ENCODE results near the gene KCTD4.

Gene KCTD4

DNA sequence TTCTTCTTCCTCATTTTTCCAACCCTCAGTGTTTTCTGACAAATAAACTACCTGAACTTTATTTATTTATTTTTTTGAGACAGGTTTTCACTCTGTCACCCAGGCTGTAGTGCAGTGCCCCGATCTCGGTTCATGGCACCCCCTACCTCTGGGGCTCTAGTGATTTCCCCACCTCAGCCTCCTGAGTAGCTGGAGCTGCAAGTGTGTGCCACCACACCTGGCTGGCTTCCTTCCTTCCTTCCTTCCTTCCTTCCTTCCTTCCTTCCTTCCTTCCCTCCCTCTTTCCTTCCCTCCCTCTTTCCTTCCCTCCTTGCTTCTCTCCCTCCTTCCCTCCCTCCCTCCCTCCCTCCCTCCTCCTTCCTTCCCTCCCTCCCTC lies 32.3 kb downstream of the KCTD4 start:
- DNase-seq: no peak

GRCh38 chr13:45167611-45168554 lies 33.0 kb downstream of the KCTD4 start:
- DNase-seq: no peak

DNA sequence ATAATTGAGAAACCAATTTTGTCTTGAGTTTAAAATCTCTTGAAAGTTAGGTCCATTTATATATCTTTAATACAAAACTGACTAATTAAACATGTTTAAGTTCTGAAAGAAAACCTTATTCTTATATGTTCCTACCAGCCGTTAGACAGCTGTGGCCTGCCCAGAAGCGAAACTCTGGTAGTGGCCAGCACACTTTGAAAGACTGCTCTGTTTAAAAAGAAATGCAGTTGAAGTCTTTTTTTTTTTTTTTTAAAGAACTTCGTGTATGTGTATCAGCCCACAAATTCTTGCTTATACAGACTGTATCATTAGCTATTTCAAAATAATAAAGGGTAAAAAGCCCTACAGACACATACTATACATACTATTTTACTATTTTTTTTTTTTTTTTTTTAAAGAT lies 34.0 kb downstream of the KCTD4 start:
- DNase-seq: no peak

DNA sequence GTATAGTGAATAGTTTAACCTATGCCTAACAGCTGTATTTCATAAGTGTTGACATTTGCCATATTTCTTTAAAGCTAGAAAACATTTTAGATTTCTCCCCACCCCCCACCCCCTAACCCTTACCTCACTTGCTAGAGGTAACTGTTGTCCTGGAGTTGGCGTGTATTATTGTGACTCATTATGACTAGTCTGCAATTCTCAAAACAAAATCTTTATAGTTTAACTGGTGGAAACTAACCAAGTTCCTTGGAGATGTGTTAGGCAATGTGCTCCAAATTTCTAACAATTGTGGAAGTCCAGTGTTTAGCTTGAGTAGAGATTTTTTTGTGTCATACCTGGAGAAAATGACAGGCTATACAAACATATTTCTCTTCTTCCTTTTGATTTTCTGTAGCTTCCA lies 38.0 kb downstream of the KCTD4 start:
- no peak for DNase-seq

DNA sequence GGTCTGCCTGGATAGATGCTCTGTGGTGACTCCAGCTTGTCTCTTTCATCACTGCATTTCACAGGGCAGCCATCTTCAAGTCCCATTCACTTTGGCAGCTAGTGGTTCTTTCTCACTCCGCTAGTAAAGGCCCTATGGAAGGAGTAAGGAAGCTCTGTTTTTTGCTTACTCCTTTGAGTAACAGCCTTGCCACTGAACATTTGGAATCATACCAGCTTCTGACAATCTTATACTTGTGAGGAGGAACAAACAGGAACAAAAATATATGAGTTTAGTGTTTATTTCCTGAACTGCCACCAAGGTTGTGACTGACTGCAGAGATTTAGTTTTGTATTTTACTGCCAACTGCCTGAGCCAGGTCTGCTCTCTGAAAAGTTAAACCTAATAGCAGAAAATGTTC lies 38.7 kb downstream of the KCTD4 start:
- DNase-seq: no peak

DNA sequence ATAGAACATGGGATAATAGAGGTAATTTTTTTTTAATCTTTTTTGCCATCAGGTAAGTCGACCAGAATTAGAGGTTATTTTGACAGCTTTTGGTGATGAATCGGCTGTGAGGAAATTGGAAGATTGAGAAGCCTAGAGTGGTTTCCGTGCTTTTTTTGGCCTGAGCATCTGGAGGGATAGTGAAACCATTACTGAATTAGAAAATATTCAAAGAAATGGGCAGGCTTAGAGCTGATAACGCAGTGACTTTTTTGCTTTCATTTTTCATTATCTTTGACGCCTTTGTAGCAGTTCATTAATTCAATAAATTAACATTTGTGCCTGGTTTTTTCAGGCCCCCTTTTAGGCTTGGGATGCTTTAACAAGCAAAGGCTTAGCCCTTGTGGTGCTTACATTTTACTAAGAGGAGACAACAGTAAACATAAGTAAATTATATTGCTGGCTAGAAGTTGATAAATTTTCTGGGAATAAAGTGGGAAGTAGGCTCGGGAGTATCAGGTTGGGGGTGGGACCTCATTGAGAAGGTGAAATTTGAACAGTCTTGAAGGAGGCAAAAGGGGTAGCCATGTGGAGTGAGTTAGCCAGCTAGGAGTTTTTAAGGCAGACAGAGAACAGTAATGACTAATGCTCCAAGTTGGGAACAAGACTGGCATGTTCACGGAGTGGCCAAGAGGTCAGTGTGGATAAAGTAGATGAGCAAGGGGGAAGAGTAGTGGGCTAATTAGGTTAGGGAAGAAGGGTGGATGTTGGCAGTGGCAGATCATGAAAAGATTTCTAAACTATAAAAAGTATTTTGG lies 44.1 kb downstream of the KCTD4 start:
- DNase-seq: no peak

- no peak for DNase-seq
These were observed 50.9 kb downstream of the KCTD4 start for GRCh38 chr13:45149964-45150363.

DNA sequence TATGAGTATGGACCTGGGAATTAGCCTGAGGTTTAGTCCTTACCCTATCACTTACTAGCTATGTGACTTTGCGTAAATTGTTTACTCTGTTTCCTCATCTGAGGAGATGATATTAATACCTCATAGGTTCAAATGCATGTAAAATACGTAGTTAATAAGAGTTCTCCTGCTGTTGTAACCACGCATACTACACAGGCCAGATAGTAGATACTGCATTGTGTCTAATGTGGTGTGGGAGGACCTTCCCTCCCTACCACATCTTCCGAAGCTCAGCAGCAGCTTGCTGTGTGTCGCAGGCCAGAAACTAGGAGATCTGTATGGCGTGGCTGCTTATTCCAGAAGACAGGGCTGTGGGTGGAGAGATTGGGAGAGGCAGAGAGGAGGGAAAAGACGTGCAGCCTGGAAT lies 57.5 kb downstream of the KCTD4 start:
- DNase-seq: no peak

Data from activated CD4-positive, alpha-beta T cell treated with anti-CD3 and anti-CD28 coated beads for 4 hours (primary cell).